Epithelial cell of prostate (primary cell): ENCODE measurements around the gene OPN3.

Source experiments
- DNase-seq: peaks from one replicate; pipeline ENCODE4 v3.0.0-alpha.2; 2011; ENCODE audit warnings: low read depth, low spot score
- H3K27ac ChIP-seq: fragments of 450-650 bp; 2 replicates; pipeline ENCODE4 v1.5.1; 2017; ENCODE audit warnings: mild to moderate bottlenecking

Gene OPN3

GRCh38 chr1:241548008-241548407, 92.2 kb downstream of the OPN3 start:
- H3K27ac ChIP-seq = no peak overlapping the region
- no peak for DNase-seq
